Activated CD4-positive, alpha-beta T cell treated with anti-CD3 and anti-CD28 coated beads for 48 hours (primary cell): ENCODE results near the gene APCDD1.
"Not testable (repeated sequence)": the region's sequence is repeated elsewhere in the genome, so short reads cannot be mapped to it uniquely, and the experiment has no call there.

ENCODE experiments used
- DNase-seq: peaks from one replicate; pipeline ENCODE4 v3.0.0-alpha.2; 2020

Gene APCDD1

GRCh38 chr18:10463741-10464140 lies 9.3 kb downstream of the APCDD1 start:
- DNase-seq, result no peak

- not testable (repeated sequence) for DNase-seq
Observed at GRCh38 chr18:10464161-10464648, 9.8 kb downstream of the APCDD1 start.

GRCh38 chr18:10465174-10465939 lies 10.9 kb downstream of the APCDD1 start:
- DNase-seq, result no peak

- DNase-seq, result no peak
Observed at GRCh38 chr18:10470429-10470828, 16.0 kb downstream of the APCDD1 start.

- no peak for DNase-seq
Observed at GRCh38 chr18:10471574-10471973, 17.1 kb downstream of the APCDD1 start.

GRCh38 chr18:10473132-10473531 lies 18.7 kb downstream of the APCDD1 start:
- no peak for DNase-seq

- no peak for DNase-seq
Observed at GRCh38 chr18:10474309-10474708, 19.9 kb downstream of the APCDD1 start.

- DNase-seq, result no peak
Observed at GRCh38 chr18:10475276-10475653, 20.8 kb downstream of the APCDD1 start.

- no peak for DNase-seq
Observed at GRCh38 chr18:10475654-10476291, 21.3 kb downstream of the APCDD1 start.

- no peak for DNase-seq
Observed at GRCh38 chr18:10476338-10476791, 21.9 kb downstream of the APCDD1 start.

GRCh38 chr18:10477121-10477862 lies 22.9 kb downstream of the APCDD1 start:
- DNase-seq, result no peak

GRCh38 chr18:10477863-10478260 lies 23.4 kb downstream of the APCDD1 start:
- DNase-seq, result no peak

- no peak for DNase-seq
Observed at GRCh38 chr18:10481831-10482230, 27.4 kb downstream of the APCDD1 start.

GRCh38 chr18:10482363-10482984 lies 28.0 kb downstream of the APCDD1 start:
- no peak for DNase-seq

GRCh38 chr18:10482985-10483949 lies 28.8 kb downstream of the APCDD1 start:
- no peak for DNase-seq

GRCh38 chr18:10485475-10485874 lies 31.0 kb downstream of the APCDD1 start:
- no peak for DNase-seq

GRCh38 chr18:10486362-10486761 lies 31.9 kb downstream of the APCDD1 start:
- no peak for DNase-seq

- no peak for DNase-seq
Observed at GRCh38 chr18:10487154-10487553, 32.7 kb downstream of the APCDD1 start.

GRCh38 chr18:10488017-10488416 lies 33.6 kb downstream of the APCDD1 start:
- no peak for DNase-seq

GRCh38 chr18:10490401-10491165 lies 36.1 kb downstream of the APCDD1 start:
- peak; percentile 81 for DNase-seq

- no peak for DNase-seq
Observed at GRCh38 chr18:10495936-10496335, 41.5 kb downstream of the APCDD1 start.
